Endodermal cell (in vitro differentiated cells): ENCODE data around the gene ANKRD44. TPM values are rescaled to one million over a fixed set of nuclear protein-coding genes. Genes with fewer than 3 reads are reported as not detected.

Experiments used
- DNase-seq: peaks from one replicate; pipeline ENCODE4 v3.0.0-alpha.2; 2017
- H3K27ac ChIP-seq: 2 replicates; pipeline ENCODE4 v1.5.1; 2013; ENCODE audit warnings: mild to moderate bottlenecking, low read depth, low read length, moderate library complexity
- H3K27me3 ChIP-seq: 2 replicates; pipeline ENCODE4 v1.6.1; 2013; ENCODE audit warnings: mild to moderate bottlenecking, low read length, moderate library complexity; ENCODE audit not compliant: insufficient read depth, control insufficient read depth, poor library complexity, severe bottlenecking
- H3K36me3 ChIP-seq: 2 replicates; pipeline ENCODE4 v1.7.0; 2013; ENCODE audit warnings: mild to moderate bottlenecking, low read length, moderate library complexity; ENCODE audit not compliant: control insufficient read depth, insufficient read depth
- H3K4me1 ChIP-seq: one replicate; pipeline ENCODE4 v1.7.0; 2013; ENCODE audit warnings: low read length; ENCODE audit not compliant: control insufficient read depth, insufficient read depth
- H3K4me3 ChIP-seq: 2 replicates; pipeline ENCODE4 v1.5.1; 2013; ENCODE audit warnings: mild to moderate bottlenecking, low read length, moderate library complexity
- H3K9ac ChIP-seq: 2 replicates; pipeline ENCODE4 v1.6.1; 2013; ENCODE audit warnings: mild to moderate bottlenecking, low read length, moderate library complexity; ENCODE audit not compliant: poor library complexity, severe bottlenecking; ENCODE audit errors: extremely low read depth
- H3K9me3 ChIP-seq: 2 replicates; pipeline ENCODE4 v1.6.1; 2013; ENCODE audit warnings: mild to moderate bottlenecking, low read length, moderate library complexity; ENCODE audit not compliant: control insufficient read depth
- H3K27ac Mint-ChIP-seq: 2 replicates; pipeline ENCODE4 v1.8.0; 2020; ENCODE audit warnings: mixed read lengths
- H3K27me3 Mint-ChIP-seq: 2 replicates; pipeline ENCODE4 v1.8.0; 2021; ENCODE audit warnings: mild to moderate bottlenecking, mixed read lengths; ENCODE audit not compliant: insufficient read depth
- H3K36me3 Mint-ChIP-seq: 2 replicates; pipeline ENCODE4 v1.8.0; 2020; ENCODE audit warnings: low read depth, mixed read lengths
- H3K4me1 Mint-ChIP-seq: 2 replicates; pipeline ENCODE4 v1.8.0; 2020; ENCODE audit warnings: mixed read lengths
- H3K4me3 Mint-ChIP-seq: 2 replicates; pipeline ENCODE4 v1.8.0; 2020; ENCODE audit warnings: mild to moderate bottlenecking, moderate library complexity, mixed read lengths
- H3K9me3 Mint-ChIP-seq: 2 replicates; pipeline ENCODE4 v1.8.0; 2020; ENCODE audit warnings: mild to moderate bottlenecking, mixed read lengths
- CTCF ChIP-seq: fragments of 200-600 bp; sonication (generic); conservative IDR thresholded peaks from 2 replicates; pipeline ENCODE4 v1.5.0; 2021; ENCODE audit warnings: antibody characterized with exemption, mild to moderate bottlenecking
- WGBS, 2 experiments: methylation state at CpG; one replicate each; pipeline versions ENCODE4 v1.1.5 to v1.1.7; 2013; ENCODE audit warnings: missing lambda C conversion rate in 2 of 2, mixed read lengths in 1 of 2; ENCODE audit not compliant: insufficient coverage in 1 of 2, insufficient read length in 1 of 2; 5-methylcytosine and 5-hydroxymethylcytosine counted together
- total RNA-seq, 2 donors: library from RNA; stranded (reverse); fragmentation: NEBNext Ultra II Directional in 1 of 2; extraction: Animal tissue kit (Norgen Biotek cat#: 25700) in 1 of 2; gene quantifications; 2 replicates in 1 of 2; 3 replicates in 1 of 2; pipeline ENCODE4 v1.2.1, GENCODE V29; 2021

ANKRD44 gene
- total RNA-seq, 2 donors from 2014 or later, result 6.2 to 10.6 TPM

DNA sequence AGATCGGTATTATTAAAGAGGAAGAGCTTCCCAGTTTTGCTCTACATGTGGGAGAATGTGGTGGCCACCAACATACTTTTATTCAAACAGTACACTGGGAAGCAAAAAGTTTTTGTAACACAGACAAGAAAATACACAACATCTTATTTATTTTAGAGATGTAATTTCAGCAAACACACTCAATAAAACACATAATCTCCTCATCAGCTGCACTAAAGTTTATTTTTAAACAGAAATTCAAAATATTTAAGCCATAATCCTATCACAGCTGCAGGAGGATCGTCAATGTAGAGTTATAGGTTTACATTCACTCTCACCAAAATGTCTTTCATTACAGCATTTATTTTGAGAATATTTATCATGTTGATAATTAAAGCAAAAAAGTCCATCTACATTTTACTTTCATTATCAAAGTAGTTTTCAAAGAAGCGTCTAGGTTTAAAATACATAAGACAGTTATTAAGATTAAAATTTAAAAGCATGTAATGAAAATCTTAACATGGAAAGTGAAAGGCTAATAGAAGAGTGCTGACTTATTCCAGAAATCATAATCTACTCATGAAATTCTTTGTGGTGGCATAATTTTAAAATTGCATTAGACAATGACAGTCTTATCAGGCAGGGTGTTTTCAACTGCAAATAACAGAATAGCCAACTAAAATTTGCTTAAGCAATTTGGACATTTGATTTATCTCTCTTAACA is 61.0 kb downstream of the ANKRD44 start:
- no peaks in the 10 kb centered on the region for H3K27me3 ChIP-seq
- no peak overlapping the region for H3K9ac ChIP-seq
- Mint-ChIP-seq H3K4me1 (no peaks in the 10 kb centered on the region), H3K4me3 (no peak overlapping the region), H3K27me3 (no peaks in the 10 kb centered on the region), H3K36me3 (no peaks in the 10 kb centered on the region), H3K9me3 (no peaks in the 10 kb centered on the region), H3K27ac (no peak overlapping the region)
- TF ChIP-seq CTCF, result no peak
- 100% methylated on average over 2 of the region's 3 CpGs; no CpG with 5 or more reads in 1 of the 2 experiments for WGBS, 2 experiments
- H3K36me3 ChIP-seq, result no peaks in the 10 kb centered on the region
- DNase-seq, result no peak
- H3K4me3 ChIP-seq, result no peak overlapping the region
- H3K4me1 ChIP-seq, result no peaks in the 10 kb centered on the region
- H3K9me3 ChIP-seq, result no peaks in the 10 kb centered on the region
- H3K27ac ChIP-seq, result no peak overlapping the region

- WGBS, 2 experiments, result 83 to 89% methylated on average over 2 to 3 of the region's 3 CpGs
- Mint-ChIP-seq H3K9me3 (no peaks in the 10 kb centered on the region), H3K4me3 (no peak overlapping the region), H3K4me1 (no peaks in the 10 kb centered on the region), H3K27ac (no peak overlapping the region), H3K36me3 (no peaks in the 10 kb centered on the region), H3K27me3 (no peaks in the 10 kb centered on the region)
- no peaks in the 10 kb centered on the region for H3K9me3 ChIP-seq
- no peaks in the 10 kb centered on the region for H3K27me3 ChIP-seq
- DNase-seq, result no peak
- no peaks in the 10 kb centered on the region for H3K4me1 ChIP-seq
- no peaks in the 10 kb centered on the region for H3K36me3 ChIP-seq
- no peak overlapping the region for H3K4me3 ChIP-seq
- TF ChIP-seq CTCF, result no peak
- no peak overlapping the region for H3K27ac ChIP-seq
- no peak overlapping the region for H3K9ac ChIP-seq
Observed at GRCh38 chr2:197248623-197249022, 62.0 kb downstream of the ANKRD44 start.

DNA sequence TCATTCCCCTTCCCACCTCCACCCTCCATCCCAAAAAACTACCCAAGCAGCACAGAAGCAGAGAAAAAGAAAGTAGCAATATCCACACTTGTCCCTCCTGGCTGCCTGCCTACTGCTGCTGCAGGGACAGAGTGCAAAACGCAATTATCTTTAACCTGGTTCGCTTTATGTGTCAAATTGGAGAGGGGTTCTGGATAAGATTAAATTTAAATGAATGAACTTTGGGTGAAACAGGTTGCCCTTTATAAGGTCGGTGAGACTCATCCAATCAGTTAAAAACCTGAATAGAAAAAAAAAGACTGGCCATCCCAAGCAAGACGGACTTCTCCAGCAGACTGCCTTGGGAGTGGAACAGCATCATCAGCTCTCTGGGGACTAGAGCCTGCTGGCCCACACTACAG is 62.6 kb downstream of the ANKRD44 start:
- 82 to 83% methylated on average over 2 to 4 of the region's 4 CpGs for WGBS, 2 experiments

More for the DNA sequence above, 62.6 kb downstream of the ANKRD44 start:
- no peak for TF ChIP-seq CTCF
- Histone ChIP-seq H3K9me3 (no peaks in the 10 kb centered on the region), H3K4me1 (no peaks in the 10 kb centered on the region), H3K4me3 (no peak overlapping the region), H3K36me3 (no peaks in the 10 kb centered on the region), H3K27me3 (no peaks in the 10 kb centered on the region), H3K9ac (no peak overlapping the region), H3K27ac (no peak overlapping the region)
- Mint-ChIP-seq H3K27ac (no peak overlapping the region), H3K9me3 (no peaks in the 10 kb centered on the region), H3K4me1 (no peaks in the 10 kb centered on the region), H3K4me3 (no peak overlapping the region), H3K27me3 (no peaks in the 10 kb centered on the region), H3K36me3 (no peaks in the 10 kb centered on the region)
- DNase-seq, result no peak
